GM12878 (cell line): ENCODE measurements around the gene ZNF92. TPM values are rescaled to one million over a fixed set of nuclear protein-coding genes. Genes with fewer than 3 reads are reported as not detected.

Experiments
- ATAC-seq: fragments of 200-7000 bp; cut with Tn5 transposase; 3 replicates; pipeline ENCODE4 v1.9.1; 2020; ENCODE audit warnings: mild to moderate bottlenecking, moderate library complexity
- BruUV-seq: library from RNA; stranded (reverse); fragments of 400-500 nt; replicated peaks from 2 replicates; lab custom pipeline; 2021; lab: Mats Ljungman, UMichigan
- CTCF ChIA-PET: fragments of 300-600 bp; sonication (Branson Sonifier 250); formaldehyde crosslinking; extraction: SDS; loops from one replicate; lab custom pipeline; 2021; ENCODE audit warnings: inconsistent platforms; lab: Yijun Ruan, JAX
- POLR2A ChIA-PET: fragments of 350-600 bp; formaldehyde crosslinking; extraction: SDS; loops from one replicate; lab custom pipeline; 2021; ENCODE audit warnings: inconsistent platforms; lab: Charles Lee
- RAD21 ChIA-PET: fragments of 300-600 bp; sonication (Branson Sonifier 250); formaldehyde crosslinking; loops from one replicate; lab custom pipeline; 2023; ENCODE audit warnings: antibody characterized with exemption; ENCODE audit not compliant: unreplicated experiment; lab: Charles Lee
- SMC1A ChIA-PET: fragments of 300-600 bp; sonication (Branson Sonifier 250); formaldehyde crosslinking; loops from one replicate; lab custom pipeline; 2023; ENCODE audit not compliant: unreplicated experiment, uncharacterized antibody; lab: Charles Lee
- DNase-seq: peaks from one replicate; pipeline ENCODE4 v3.0.0-alpha.2; 2011; ENCODE audit warnings: low read depth, low spot score
- FAIRE-seq: peaks from 3 replicates; lab custom pipeline; 2011; peaks lifted over from hg19 to GRCh38; lab: Jason Lieb, UNC
- H2AFZ ChIP-seq: 2 replicates; pipeline ENCODE4 v1.6.0; 2011; ENCODE audit warnings: low read depth, low read length, control low read depth; ENCODE audit not compliant: control insufficient read depth
- H3K27ac ChIP-seq: 2 replicates; pipeline ENCODE4 v1.5.1; 2011; ENCODE audit warnings: control low read depth; ENCODE audit not compliant: control insufficient read depth, insufficient read depth
- H3K27me3 ChIP-seq, 2 experiments: replicated peaks in 1 of 2; 2 replicates each; pipeline versions ENCODE4 v1.6.0 to v1.6.1; 2011; ENCODE audit warnings: low read length in 1 of 2; ENCODE audit not compliant: control insufficient read depth in 2 of 2, insufficient read depth in 2 of 2
- H3K36me3 ChIP-seq, 2 experiments: 2 replicates each; pipeline ENCODE4 v1.5.1; 2011; ENCODE audit warnings: low read length in 1 of 2; ENCODE audit not compliant: control insufficient read depth in 2 of 2, insufficient read depth in 2 of 2
- H3K4me1 ChIP-seq: 2 replicates; pipeline ENCODE4 v1.6.1; 2011; ENCODE audit warnings: mild to moderate bottlenecking, low read length, moderate library complexity, mixed read lengths; ENCODE audit not compliant: control insufficient read depth, insufficient read depth
- H3K4me2 ChIP-seq: 2 replicates; pipeline ENCODE4 v1.6.0; 2011; ENCODE audit warnings: control low read depth; ENCODE audit not compliant: control insufficient read depth, insufficient read depth
- H3K4me3 ChIP-seq: fragments of 200-600 bp; sonication (generic); 2 replicates; pipeline ENCODE4 v1.5.1; 2016
- H3K79me2 ChIP-seq: 2 replicates; pipeline ENCODE4 v1.6.0; 2011; ENCODE audit warnings: low read length; ENCODE audit not compliant: control insufficient read depth, insufficient read depth
- H3K9ac ChIP-seq: 2 replicates; pipeline ENCODE4 v1.8.0; 2011; ENCODE audit warnings: low read length, control low read depth, mixed read lengths; ENCODE audit not compliant: control insufficient read depth, insufficient read depth
- H3K9me3 ChIP-seq: replicated peaks from 3 replicates; pipeline ENCODE4 v1.5.1; 2011; ENCODE audit warnings: mild to moderate bottlenecking, low read length; ENCODE audit not compliant: control insufficient read depth, insufficient read depth
- H4K20me1 ChIP-seq: 2 replicates; pipeline ENCODE4 v1.6.0; 2011; ENCODE audit not compliant: control insufficient read depth, insufficient read depth
- ATF7 ChIP-seq: fragments of 450-650 bp; IDR thresholded peaks from 2 replicates; pipeline ENCODE4 v1.6.1; 2016; ENCODE audit warnings: low read depth, mild to moderate bottlenecking
- BHLHE40 ChIP-seq, 2 experiments: fragments of 450-650 bp in 1 of 2; IDR thresholded peaks; 2 replicates each; pipeline ENCODE4 v1.6.1; 2011 to 2017; ENCODE audit warnings: low read depth in 2 of 2, borderline replicate concordance in 1 of 2, improper control_type of control experiment in 1 of 2, low read length in 1 of 2, mild to moderate bottlenecking in 1 of 2
- CHD2 ChIP-seq: IDR thresholded peaks from 2 replicates; pipeline ENCODE4 v1.6.1; 2011; ENCODE audit warnings: low read depth, low read length, improper control_type of control experiment, borderline replicate concordance
- E2F4 ChIP-seq: IDR thresholded peaks from 2 replicates; pipeline ENCODE4 v1.6.1; 2012; ENCODE audit warnings: low read depth, low read length, improper control_type of control experiment
- ESRRA ChIP-seq: IDR thresholded peaks from 2 replicates; pipeline ENCODE4 v1.6.1; 2012; ENCODE audit warnings: mild to moderate bottlenecking, low read length, improper control_type of control experiment
- NFYA ChIP-seq: IDR thresholded peaks from 2 replicates; pipeline ENCODE4 v1.6.1; 2011; ENCODE audit warnings: low read depth, mild to moderate bottlenecking, low read length, improper control_type of control experiment, borderline replicate concordance
- NRF1 ChIP-seq: conservative IDR thresholded peaks from 2 replicates; pipeline ENCODE4 v1.6.1; 2011; ENCODE audit warnings: mild to moderate bottlenecking, low read depth, low read length, improper control_type of control experiment
- PAX5 ChIP-seq: IDR thresholded peaks from 2 replicates; pipeline ENCODE4 v1.6.1; 2011; ENCODE audit warnings: low read depth, low read length, borderline replicate concordance
- SP1 ChIP-seq: IDR thresholded peaks from one replicate; pipeline ENCODE4 v1.6.1; 2011; ENCODE audit warnings: low read depth, low read length
- SREBF1 ChIP-seq: IDR thresholded peaks from 2 replicates; pipeline ENCODE4 v1.6.1; 2012; ENCODE audit warnings: mild to moderate bottlenecking, low read length
- TAF1 ChIP-seq: IDR thresholded peaks from 2 replicates; pipeline ENCODE4 v1.6.1; 2011; ENCODE audit warnings: mild to moderate bottlenecking, low read depth, low read length, borderline replicate concordance
- TCF7 ChIP-seq: IDR thresholded peaks from 2 replicates; pipeline ENCODE4 v1.6.1; 2014; ENCODE audit warnings: antibody characterized with exemption, borderline replicate concordance
- ZNF592 ChIP-seq: fragments of 450-650 bp; IDR thresholded peaks from 2 replicates; pipeline ENCODE4 v1.6.1; 2017; ENCODE audit warnings: mild to moderate bottlenecking, moderate library complexity
- in situ Hi-C: fragments of 300-500 bp; cut with MboI; formaldehyde crosslinking; loops from 9 replicates; pipeline ENCODE4 v1.14.3; 2018; ENCODE audit warnings: mixed read lengths
- intact Hi-C: fragments of 100-400 bp; cut with micrococcal nuclease; formaldehyde crosslinking; loops from one replicate; pipeline ENCODE4 v1.14.2; 2022; ENCODE audit not compliant: unreplicated experiment
- polyA plus RNA-seq, 11 experiments: library from polyadenylated mRNA; depleted of rRNA in 4 of 11; unstranded in 6 of 11; stranded (reverse) in 5 of 11; fragments of >200 nt; fragmentation: Nextera tagmentation in 4 of 11; fragmentation: Illumina TruSeq in 1 of 11; extraction: Ambion mirVana in 4 of 11; extraction: Trizol in 1 of 11; gene quantifications; 1 replicate in 1 of 11; 2 replicates in 10 of 11; pipeline versions ENCODE4 v1.2.1 to v1.2.3, GENCODE V29; 2011 to 2016; ENCODE audit warnings: inconsistent platforms in 2 of 11, missing spikeins in 2 of 11, low read depth in 1 of 11
- total RNA-seq, 4 experiments: library from RNA; depleted of rRNA in 3 of 4; stranded (reverse); fragments of >200 nt in 3 of 4; fragmentation: Illumina TruSeq in 1 of 4; extraction: Trizol in 1 of 4; gene quantifications; 2 replicates each; pipeline versions ENCODE4 v1.2.1 to v1.2.3, GENCODE V29; 2013 to 2021

Gene ZNF92
- total and polyA plus RNA-seq, 10 of the 15 experiments (the other 5 are each of a cell fraction or from before 2014, with no cell fraction given) = 6.7 to 27.6 (median 14.3) TPM

- in situ Hi-C loops = no loop called here
Observed at GRCh38 chr7:65436163-65436562, 62.5 kb downstream of the ZNF92 start.

More at GRCh38 chr7:65436163-65436562, 62.5 kb downstream of the ZNF92 start:
- H3K4me3 ChIP-seq = no peak overlapping the region
- ChIA-PET CTCF (no interaction called here), POLR2A (no interaction called here), SMC1A (no interaction called here), RAD21 (no interaction called here)
- TF ChIP-seq CHD2 (no peak), NRF1 (no peak), BHLHE40 (IDR thresholded peaks at IDR 0.05; ENCODE audit: borderline replicate concordance in 1 of 2, low read depth in 2 of 2, low read length in 1 of 2) (no peak), ZNF592 (no peak), PAX5 (no peak), ESRRA (no peak), SREBF1 (no peak), SP1 (no peak), E2F4 (no peak), TCF7 (no peak), ATF7 (no peak), TAF1 (no peak), NFYA (no peak)
- ATAC-seq = no peak
- H3K4me2 ChIP-seq = no peak overlapping the region
- H3K79me2 ChIP-seq = no peaks in the 10 kb centered on the region
- no peak overlapping the region for H3K27ac ChIP-seq
- no peak for FAIRE-seq
- intact Hi-C loops = no loop called here
- no peak overlapping the region for H2AFZ ChIP-seq
- no peaks in the 10 kb centered on the region for H3K27me3 ChIP-seq
- H3K4me1 ChIP-seq = no peaks in the 10 kb centered on the region
- no peak for DNase-seq
- H3K9me3 ChIP-seq = no peaks in the 10 kb centered on the region; the same call in 2 of the 3 replicates
- H3K36me3 ChIP-seq = no peaks in the 10 kb centered on the region
- H3K9ac ChIP-seq = no peak overlapping the region
- H4K20me1 ChIP-seq = no peaks in the 10 kb centered on the region
- BruUV-seq = no TSS peak
